Breast epithelium (tissue), 3 donors: Measurements from ENCODE around the gene AGBL1.

Source experiments
- CTCF ChIP-seq, 3 donors: fragments of 450-650 bp; IDR thresholded peaks; one replicate each; pipeline ENCODE4 v1.5.1; 2016 to 2017; ENCODE audit warnings: antibody characterized with exemption in 3 of 3, mild to moderate bottlenecking in 3 of 3, moderate library complexity in 3 of 3
- POLR2A ChIP-seq: fragments of 450-650 bp; IDR thresholded peaks from one replicate; pipeline ENCODE4 v1.6.1; 2016; ENCODE audit warnings: antibody characterized with exemption, mild to moderate bottlenecking, moderate library complexity

GRCh38 chr15:86162172-86162591 is 82.5 kb downstream of the AGBL1 start:
- TF ChIP-seq CTCF (IDR thresholded peaks at IDR 0.05): no peak
- TF ChIP-seq POLR2A: no peak
